ENCODE data around the gene UBXN1.
"Not testable (repeated sequence)": the region's sequence is repeated elsewhere in the genome, so short reads cannot be mapped to it uniquely, and the experiment has no call there.

Gene UBXN1

DNA sequence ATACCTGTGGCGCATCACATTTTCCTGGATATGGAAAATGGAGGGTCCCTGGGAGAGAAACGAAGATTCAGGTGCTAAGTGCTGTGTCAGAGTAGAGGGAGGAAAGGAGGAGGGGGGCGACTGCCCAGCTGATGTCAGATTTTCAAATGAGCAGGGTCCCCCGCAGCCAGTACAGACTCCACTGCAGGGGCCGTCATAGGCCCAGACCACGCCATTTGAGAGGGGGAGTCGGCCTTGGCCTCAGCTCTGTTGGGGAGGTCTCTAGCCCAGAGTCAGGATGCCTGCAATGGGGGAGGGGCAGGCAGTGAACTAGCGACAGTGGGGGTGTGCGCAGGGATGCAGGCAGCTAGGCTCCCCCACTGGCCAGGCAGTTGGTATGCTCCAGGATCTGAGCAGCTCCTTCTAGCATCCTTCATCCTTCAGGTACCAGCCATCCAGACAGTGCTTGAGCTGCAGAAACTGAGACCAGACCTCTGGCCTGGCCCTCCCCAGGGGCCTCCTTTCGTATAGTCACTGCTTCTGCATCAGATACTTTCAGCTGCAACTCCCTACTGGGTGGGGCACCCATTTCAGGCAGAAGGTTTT, 28.5 kb upstream of the UBXN1 start, which contains the start of the genes BSCL2 and GNG3:
Gene BSCL2 (minus strand): TSS at position 148 of the 585 bp plus-strand sequence. CDS start 229 bp downstream, outside the sequence.
Gene GNG3 (plus strand): TSS at position 400 of the 585 bp plus-strand sequence. CDS start 620 bp downstream, outside the sequence.
- DNase-seq: no peak

DNA sequence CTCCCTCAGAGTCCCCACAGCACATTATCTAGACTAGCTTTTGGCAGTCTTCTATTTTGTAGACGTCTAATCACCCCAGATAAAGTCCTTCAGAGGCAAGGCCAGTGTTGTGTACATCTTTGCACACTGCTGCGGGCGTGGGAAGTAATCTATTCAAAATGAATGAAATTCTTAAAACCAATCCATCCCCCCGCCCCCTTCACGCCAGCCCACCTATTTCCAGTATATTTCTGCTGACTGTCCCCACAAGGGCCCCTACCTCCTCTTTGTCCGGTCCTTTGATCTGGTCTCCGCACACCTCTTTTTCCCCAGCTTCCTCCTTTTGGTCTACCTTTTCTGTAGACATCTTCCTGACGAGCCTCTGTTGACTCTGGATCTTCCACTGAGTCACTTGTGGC, 28.0 kb upstream of the UBXN1 start:
- DNase-seq: no peak

DNA sequence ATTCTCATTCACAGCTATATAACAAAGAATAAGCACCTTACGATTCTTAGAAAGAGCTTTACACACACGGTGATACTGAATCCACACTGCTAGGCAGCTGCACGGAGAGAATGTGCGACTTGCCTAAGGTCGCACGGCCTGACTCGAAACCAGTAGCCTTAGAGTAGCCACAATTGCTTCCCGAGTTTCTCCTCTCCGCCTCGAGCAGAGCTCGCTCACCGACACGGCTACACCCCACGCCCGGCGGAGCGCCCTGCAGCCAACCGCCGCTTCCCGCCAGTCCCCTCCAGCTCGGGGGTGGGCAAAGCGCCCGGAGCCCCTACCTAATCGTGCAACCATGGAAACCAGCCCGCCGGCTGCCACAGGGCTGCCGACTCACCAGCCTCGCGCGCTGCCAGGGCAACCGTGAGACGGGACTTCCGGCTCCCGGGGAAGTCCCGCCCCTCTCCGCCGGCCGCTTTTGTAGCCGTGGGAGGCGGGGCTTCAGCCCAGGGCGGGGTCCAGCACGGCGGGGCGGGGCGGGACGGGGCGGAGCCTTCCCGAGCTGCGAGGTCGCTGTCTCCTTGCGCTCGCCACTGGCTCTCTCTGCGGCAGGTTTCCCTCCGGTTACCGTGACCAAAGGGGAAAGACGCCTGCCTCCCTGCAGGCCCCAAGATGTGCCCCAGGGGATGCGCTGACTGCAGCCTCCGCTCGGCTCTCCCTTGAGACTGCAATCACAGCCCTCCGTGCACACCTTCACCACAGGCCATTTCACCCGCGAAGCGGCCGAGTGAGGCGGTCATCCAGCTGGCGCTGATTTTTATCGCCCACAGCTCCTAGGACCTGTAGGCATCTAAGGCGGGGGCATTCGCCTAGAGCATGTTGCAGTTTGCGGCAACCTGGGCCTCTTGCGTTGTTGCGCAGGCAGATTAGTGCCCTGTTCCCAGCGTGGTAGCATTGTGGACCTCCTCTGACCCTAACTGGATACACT, 27.3 kb upstream of the UBXN1 start:
- peak; percentile 96 for DNase-seq

DNA sequence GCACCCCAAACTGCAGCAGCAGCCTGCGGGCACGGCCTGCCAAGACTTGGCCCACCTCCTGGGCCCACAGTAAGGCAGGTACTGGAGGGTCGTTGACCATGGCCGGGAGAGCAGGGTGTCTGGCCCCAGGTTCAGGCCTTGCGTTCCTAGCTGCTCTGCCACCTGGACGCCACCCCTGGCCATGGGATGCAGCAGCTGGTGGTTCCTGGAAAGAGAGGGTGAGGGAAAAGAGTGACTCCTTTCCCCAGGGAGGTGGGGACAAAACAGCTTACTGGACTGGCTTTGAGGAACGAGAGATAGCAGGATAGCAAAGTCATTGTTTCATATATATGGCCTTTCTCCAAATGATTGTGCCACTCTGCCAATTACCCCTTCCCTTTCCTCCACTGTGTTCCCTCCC, 26.5 kb upstream of the UBXN1 start:
- no peak for DNase-seq

DNA sequence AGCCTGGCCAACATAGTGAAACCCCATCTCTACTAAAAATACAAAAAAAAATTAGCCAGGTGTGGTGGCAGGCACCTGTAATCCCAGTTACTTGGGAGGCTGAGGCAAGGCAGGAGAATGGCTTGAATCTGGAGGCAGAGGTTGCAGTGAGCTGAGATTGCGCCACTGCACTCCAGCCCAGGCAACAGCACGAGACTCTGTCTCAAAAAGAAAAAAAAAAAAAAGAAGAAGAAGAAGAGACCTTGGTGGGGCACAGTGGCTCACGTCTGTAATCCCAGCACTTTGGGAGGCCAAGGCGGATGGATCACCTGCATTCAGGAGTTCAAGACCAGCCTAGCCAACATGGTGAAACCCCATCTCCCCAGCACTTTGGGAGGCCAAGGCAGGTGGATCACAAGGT, 25.0 kb upstream of the UBXN1 start:
- not testable (repeated sequence) for DNase-seq

DNA sequence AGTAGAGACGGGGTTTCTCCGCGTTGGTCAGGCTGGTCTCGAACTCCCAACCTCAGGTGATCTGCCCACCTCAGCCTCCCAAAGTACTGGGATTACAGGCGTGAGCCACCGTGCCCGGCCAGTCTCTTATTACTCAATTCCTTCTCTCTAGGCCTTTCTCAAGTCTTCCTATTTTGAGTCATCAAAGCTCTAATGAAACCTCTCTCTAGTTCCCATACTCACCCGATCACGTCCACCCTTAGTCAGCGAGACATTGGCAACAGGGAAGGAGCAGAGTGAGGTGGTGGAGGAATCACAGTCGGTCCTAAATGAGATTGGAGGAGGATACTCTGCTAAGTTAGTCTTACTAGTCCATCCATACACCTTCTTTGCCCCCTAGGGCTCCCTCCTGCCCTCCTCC, 23.4 kb upstream of the UBXN1 start:
- DNase-seq: no peak

DNA sequence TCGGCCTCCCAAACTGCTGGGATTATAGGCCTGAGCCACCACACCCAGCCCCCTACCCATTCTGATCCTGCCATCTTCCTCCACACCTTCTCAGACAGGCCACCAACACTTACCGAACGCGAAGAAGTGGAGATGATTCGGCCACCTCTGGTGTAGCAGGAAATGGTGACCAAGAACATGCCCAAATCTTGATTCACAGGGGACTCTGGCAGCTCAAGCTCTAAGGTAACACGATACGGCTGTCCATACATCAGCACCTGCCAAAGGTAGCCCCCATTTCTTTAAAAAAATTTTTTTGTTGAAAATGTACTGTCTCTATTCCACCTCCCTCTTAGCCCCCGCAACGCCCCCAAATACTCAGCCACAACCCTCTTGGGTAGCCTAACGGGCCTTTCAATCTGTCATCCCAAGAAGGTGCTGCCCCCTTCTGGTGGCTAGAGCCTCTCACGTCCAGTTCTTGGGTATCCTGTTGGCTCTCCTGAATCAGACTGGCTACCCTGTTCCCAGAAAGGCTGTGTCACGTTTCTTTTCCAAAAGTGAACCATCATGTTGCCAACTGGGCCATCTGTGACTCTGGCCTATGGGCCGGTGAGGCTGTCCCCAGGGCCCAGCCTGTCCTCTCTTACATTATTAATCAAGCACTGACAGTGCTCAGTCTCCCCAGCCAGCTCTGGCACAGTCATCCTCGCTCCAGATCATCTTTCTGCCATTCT, 15.7 kb upstream of the UBXN1 start:
- DNase-seq: peak; percentile 83

DNA sequence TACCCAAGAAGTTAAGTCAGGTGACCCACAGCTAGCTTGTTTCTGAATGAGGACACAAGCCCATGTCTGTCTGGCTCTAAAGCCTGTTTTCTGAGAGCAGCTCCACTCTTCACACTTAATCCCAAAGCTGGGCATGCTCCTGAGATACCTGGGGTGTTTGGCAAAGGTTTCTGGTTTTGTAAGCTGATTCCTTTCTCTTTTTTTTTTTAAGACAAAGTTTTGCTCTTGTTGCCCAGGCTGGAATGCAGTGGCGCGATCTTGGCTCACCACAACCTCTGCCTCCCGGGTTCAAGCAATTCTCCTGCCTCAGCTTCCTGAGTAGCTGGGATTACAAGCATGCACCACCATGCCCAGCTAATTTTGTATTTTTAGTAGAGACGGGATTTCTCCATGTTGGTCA, 14.8 kb upstream of the UBXN1 start:
- not testable (repeated sequence) for DNase-seq

DNA sequence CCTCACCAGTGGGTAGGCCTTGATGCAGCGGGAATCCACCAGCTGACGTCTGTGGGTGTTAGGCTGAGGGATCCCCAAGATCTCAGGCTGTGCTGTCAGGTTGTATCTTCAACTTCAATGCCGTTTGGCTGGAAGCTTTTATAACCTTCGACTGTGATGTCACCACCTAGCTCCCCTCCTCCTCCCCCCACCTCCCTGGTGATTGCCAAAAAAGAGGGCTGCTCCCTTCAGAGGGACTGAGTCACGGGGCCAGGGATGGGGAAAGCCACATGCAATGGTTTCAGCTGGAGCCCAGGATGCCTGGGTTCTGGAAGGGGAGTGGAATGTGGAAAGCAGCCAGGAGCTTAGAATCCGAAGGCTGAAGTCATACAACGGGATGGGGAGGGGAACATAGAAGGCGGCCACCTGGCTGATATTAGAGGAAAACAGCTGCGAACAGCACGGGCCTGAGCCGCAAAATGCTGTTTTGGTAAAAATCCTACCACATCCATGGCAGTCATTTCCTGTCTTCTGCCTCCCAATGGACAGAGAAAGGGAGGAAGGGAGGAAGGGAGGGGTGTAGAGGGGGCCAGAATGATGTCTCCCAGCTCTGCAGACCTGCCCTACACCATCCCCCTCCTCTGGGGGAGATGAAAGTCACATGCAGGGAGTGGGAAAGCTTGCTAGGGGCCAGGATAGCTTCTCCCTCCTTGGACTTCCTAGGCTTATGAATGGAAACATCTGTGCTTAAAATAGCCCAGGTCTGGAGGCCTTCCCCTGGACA, 10.7 kb upstream of the UBXN1 start, which contains the start of gene LRRN4CL:
Gene LRRN4CL (minus strand): TSS at position 110 of the 763 bp plus-strand sequence. CDS start 1,022 bp downstream, outside the sequence.
- DNase-seq: no peak

DNA sequence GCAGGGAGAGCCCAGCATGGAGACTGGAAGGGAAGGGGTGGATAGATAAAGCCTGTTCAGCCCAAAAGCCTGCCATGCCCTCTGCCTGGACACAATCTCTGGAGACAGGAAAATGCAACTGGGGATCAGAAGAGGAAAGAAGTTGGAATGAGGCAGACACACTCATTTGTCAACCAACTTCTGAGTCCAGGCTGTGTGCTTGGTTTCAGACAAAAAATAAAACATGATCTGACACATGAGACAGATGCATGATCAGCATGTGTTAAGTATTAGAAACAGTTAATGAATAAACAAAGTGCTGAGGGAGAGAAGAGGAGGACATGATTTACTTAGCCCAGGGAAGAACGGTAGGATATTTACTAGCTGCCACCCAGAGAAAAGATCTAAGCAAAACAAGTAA, 9.6 kb upstream of the UBXN1 start:
- DNase-seq: no peak

DNA sequence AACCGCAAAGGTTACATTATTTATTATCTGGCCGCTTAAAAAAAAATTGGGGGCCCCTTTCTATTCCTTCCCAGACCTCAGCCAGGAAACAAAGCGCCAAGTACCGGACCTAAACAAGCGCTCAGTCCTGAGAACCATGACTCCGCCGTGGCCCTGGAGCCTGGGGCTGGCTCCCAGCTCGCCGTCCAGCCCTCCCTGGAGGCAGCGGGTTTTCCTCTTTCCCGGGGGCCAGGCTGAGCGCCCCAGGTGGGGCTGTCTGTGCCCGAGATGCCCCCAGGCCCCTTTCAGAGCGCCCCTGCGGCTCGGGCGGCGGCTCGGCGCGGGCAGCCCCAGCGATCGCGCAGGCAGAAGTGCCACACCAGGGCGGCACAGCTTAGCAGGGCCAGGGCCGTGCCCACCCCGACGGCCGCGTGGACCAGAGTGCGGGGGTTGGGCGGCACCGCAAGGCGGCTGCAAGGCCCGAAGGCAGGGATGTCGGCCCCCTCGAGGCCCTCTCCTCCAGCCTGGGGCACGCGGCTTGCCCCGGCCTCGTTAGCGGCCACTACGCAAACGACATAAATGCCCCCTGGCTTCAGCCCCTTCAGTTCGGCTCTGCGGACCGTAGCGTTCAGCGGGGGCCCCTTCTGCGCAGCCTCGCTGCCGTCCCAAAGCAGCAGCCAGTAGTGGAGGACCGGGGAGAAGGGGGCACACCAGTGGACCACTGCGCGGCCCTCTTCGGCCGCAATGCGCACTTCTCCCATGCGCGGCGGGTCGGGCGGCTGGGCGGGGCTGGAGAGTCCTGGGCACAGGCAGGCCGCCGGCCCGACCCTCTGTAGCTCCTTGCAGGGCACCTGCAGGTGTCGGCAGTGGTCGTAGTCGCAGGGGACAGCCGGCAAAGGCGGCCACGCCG, 8.9 kb upstream of the UBXN1 start:
- no peak for DNase-seq

DNA sequence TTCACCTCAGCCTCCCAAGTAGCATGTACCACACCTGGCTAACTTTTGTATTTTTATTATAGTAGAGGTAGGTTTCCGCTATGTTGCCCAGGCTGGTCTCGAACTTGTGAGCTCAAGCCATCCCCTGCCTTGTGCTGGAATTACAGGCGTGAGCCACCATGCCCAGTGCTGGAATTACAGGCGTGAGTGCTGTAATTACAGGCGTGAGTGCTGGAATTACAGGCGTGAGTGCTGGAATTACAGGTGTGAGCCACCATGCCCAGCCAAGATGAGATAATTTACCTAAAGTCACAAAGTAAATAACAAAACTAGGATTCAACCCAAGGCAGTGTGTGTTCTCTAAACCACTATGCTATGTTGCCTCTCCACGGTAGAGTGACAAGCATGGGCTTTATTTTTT, 3.6 kb upstream of the UBXN1 start:
- DNase-seq: no peak

DNA sequence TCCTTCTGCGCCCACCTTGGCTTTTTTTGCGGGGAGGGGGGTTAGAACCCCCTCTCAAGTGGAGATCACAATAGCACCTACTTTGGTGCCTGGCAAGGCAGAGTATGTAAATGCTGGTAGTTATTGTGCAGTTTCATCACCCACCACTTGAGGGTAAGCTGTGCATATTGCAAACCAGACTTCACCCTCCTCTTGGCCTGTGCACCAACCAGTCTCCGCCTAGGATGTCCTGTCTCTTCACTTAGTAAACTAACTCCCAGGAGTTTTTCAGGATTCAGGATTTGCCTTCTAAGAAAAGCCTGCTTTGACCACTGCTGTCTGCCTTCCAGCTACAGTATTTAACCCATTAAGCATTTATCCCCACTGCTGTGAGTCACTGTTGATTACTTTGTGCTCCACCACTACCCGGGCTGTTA, 2.0 kb upstream of the UBXN1 start:
- peak; percentile 43 for DNase-seq

DNA sequence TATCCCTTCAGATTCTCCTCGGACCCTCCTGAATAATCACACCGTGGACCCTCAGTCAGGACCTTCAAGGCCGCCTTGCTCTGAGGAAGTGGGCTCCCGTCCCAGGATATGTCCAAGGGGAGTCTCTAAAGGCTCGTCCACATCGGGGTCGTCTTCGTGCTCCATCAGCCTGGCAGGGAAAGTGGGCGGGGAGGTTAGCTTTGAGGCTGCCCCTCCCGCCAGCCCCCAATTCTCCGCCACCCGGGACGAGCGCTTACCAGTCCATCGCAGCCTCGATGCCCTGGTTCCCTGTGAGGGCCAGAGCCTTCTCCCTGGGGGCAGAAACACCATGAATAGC, 472 bp downstream of the UBXN1 start:
- DNase-seq: no peak

DNA sequence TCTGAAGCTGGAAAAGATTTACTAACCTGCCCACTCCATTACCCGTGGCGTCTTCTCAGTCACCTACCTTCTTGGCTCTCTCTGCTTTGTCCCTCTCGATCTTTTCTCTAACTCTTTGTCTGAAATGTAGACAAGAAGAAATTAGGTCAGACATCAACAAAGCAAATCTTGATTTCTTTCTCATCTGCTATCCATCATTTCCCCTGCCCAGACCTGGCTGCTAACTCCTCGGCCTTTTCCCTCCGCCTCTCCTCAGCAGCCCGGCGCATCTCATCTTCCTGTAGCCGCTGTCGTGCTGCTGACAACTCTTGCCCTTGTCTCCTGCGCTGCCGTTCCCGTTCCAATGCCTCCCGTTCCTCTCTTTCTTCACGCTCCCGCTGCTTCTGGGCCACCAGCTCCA, 1.2 kb downstream of the UBXN1 start:
- DNase-seq: no peak

DNA sequence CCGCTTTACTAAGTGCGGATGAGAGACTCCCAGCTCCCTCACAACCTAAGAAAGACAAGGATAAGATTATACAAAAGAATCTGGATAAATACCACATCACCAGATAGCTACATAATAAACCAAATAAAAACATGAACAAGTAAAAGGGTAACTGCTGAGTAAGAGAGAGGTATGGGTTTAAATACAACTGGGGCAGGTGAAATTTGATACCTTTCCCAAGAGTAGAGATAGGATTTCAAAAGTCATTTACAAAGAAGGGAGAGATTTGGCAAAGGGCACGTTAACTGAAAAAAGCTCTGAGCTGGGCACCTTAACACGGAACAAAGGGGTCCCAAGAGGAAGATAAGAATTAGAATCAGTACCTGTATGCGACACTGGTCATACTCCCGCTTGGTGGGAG, 1.7 kb downstream of the UBXN1 start:
- DNase-seq: no peak

DNA sequence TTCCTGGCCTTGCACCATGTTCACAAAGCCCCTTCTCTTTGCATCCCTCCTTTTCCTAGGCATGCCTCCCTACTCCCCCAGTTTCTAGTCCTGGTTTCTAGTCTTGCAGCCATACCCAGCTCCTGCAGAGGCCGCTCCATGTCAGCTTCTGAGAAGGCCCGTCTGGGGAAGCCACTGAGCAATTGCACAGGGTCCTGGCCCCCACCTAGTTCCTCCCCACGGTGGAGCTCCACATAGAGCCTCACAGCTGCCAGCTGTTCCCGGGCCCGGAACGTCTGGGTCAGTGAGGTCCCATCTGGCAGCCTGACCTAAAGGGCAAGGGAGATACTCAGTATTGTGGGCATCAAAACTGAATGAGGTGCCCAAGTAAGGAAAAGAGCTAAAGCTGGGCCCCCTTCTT, 2.2 kb downstream of the UBXN1 start:
- DNase-seq: no peak

DNA sequence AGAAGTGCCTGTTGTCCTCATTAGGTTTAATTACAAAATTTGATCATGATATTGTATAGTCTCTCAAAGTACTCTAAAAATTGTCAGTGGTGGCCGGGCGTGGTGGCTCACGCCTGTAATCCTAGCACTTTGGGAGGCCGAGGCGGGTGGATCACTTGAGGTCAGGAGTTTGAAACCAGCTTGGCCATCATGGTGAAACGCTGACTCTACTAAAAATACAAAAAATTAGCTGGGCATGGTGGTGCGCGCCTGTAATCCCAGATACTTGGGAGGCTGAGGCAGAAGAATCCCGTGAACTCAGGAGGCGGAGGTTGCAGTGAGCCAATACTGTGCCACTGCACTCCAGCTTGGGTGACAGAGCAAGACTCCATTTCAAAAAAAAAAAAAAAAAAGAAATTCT, 3.5 kb downstream of the UBXN1 start:
- DNase-seq: not testable (repeated sequence)

DNA sequence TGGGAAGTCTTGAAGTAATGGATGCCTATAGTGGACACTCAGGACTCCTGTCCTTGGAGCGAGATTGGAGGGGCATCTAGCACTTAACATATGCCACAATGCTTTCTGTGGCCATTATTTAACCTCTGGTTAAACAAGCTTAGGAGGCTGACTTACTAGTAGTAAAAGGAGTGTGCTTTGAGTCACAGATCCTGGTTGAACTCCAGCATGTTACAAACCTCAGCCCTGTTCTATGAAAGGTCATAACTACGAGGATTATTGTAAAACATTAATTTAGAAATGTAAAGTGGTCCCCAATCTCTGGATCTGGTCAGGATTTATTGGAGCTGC, 5.7 kb downstream of the UBXN1 start:
- no peak for DNase-seq

DNA sequence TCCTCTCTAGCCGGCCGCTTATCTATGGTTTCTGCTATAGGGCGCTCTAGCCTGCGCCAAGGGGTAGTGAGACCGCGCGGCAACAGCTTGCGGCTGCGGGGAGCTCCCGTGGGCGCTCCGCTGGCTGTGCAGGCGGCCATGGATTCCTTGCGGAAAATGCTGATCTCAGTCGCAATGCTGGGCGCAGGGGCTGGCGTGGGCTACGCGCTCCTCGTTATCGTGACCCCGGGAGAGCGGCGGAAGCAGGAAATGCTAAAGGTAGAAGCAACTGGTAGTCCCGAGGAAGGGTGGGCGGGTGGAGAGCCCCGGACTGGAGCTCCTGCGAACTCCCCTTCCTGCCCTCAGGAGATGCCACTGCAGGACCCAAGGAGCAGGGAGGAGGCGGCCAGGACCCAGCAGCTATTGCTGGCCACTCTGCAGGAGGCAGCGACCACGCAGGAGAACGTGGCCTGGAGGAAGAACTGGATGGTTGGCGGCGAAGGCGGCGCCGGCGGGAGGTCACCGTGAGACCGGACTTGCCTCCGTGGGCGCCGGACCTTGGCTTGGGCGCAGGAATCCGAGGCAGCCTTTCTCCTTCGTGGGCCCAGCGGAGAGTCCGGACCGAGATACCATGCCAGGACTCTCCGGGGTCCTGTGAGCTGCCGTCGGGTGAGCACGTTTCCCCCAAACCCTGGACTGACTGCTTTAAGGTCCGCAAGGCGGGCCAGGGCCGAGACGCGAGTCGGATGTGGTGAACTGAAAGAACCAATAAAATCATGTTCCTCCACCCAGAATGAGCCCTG, 7.1 kb downstream of the UBXN1 start, which contains the start of the genes LBHD1 and UQCC3:
Gene LBHD1 (minus strand): TSS at position 660 of the 782 bp plus-strand sequence. CDS start 2,236 bp downstream, outside the sequence.
Gene UQCC3 (plus strand): TSS at position 66 of the 782 bp plus-strand sequence. CDS start 73 bp downstream, at position 139.
- DNase-seq: peak; percentile 87

DNA sequence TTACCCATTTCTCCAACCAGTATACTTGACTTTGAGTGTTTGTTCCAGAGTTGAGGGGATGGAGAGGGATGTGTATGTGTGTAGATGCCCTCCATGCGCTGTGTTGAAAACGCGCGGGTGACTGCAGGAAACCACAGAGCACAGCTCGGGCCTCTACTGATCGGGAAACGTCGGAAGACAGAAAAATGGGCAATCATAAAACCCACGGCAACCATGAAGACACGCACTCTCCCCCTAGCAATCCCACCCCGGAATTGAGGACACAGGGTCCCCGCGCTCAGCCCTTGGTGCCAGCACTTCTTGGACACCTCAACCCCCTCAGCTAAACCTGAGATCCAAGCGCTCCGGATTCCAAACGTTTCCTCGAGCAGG, 7.7 kb downstream of the UBXN1 start:
- DNase-seq: no peak
